Measurements from ENCODE around the gene EEF1A2. TPM values are rescaled to one million over a fixed set of nuclear protein-coding genes. Genes with fewer than 3 reads are reported as not detected.

The EEF1A2 gene
- total RNA-seq, 4 donors from 2014 or later: 1.7 to 17.8 (median 7.4) TPM

DNA sequence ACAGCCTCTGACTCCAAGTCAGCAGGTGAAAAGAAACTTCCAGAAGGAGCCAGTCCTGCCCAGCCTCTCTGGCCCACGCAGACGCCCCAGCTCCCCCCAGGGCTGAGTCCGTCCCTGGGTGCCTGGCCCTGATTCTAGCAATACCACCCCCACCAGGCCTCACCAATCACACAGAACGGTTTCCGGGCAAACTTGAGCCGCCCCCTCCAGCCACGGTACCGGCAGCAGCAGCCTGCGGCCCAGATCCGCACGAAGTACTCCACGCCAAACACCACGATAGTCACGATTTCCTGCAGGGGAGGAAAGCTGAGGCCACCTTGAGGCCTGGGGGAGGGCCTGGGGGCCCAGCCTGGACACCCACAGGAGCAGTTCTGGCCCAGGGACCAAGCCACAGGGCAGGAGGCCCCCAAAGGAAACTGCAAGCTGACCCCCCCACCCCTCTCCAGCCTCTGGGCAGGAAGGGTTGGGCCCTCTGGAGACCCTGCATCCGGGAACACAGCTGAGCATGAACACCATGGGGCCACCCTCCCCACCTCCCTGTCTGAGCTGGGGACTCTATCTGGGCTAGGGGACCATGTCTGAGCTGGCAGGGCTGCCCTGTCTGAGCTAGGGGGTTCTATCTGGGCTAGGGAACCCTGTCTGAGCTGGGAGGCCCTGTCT is 53.7 kb downstream of the EEF1A2 start:
- intact Hi-C loops (cut with DNase I): no loop called here

DNA sequence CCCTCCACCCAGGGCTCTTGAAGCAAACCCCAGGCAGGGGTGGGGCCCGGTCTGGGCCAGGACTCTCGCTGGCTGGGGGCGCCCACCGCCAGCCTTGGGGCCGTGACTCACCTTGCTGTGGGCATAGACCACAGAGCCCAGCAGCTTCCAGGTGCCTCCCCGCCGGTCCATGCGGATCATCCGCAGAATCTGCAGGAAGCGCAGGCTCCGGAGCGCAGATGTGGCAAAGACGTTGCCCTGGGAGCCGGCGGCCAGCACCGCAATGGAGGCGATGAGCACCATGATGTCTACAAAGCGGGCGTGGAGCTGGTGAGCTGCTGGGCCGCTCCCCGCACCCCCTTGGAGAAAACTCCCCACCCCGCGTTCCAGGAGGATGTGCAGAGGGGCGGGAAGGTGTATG is 54.3 kb downstream of the EEF1A2 start:
- no peaks in the 10 kb centered on the region for H3K36me3 ChIP-seq
- intact Hi-C loops (cut with DNase I): no loop called here
- no peak overlapping the region for H3K4me3 ChIP-seq
- no peak for DNase-seq (ENCODE audit: extremely low spot score)
- no peaks in the 10 kb centered on the region for H3K9me3 ChIP-seq
- TF ChIP-seq POLR2A (IDR thresholded peaks at IDR 0.05; ENCODE audit: low read depth) (no peak), POLR2AphosphoS5 (IDR thresholded peaks at IDR 0.05) (no peak), EP300 (IDR thresholded peaks at IDR 0.05) (no peak)
- TF ChIP-seq, protein P1, sequence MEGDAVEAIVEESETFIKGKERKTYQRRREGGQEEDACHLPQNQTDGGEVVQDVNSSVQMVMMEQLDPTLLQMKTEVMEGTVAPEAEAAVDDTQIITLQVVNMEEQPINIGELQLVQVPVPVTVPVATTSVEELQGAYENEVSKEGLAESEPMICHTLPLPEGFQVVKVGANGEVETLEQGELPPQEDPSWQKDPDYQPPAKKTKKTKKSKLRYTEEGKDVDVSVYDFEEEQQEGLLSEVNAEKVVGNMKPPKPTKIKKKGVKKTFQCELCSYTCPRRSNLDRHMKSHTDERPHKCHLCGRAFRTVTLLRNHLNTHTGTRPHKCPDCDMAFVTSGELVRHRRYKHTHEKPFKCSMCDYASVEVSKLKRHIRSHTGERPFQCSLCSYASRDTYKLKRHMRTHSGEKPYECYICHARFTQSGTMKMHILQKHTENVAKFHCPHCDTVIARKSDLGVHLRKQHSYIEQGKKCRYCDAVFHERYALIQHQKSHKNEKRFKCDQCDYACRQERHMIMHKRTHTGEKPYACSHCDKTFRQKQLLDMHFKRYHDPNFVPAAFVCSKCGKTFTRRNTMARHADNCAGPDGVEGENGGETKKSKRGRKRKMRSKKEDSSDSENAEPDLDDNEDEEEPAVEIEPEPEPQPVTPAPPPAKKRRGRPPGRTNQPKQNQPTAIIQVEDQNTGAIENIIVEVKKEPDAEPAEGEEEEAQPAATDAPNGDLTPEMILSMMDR (IDR thresholded peaks at IDR 0.05): no peak
- WGBS: 100% methylated on average over 3 of the region's 24 CpGs
- no peak overlapping the region for H3K27ac ChIP-seq (replicated peaks in 1 of 4)
- H3K27me3 ChIP-seq: peaks cover 0 to 73% (median 6%) of the 10 kb centered on the region in 4 donors
- H3K4me1 ChIP-seq: no peaks in the 10 kb centered on the region

More for the DNA sequence above, 53.7 kb downstream of the EEF1A2 start:
- Histone ChIP-seq H3K4me3 (no peak overlapping the region), H3K27ac (replicated peaks in 1 of 4) (no peak overlapping the region), H3K4me1 (no peaks in the 10 kb centered on the region), H3K36me3 (no peaks in the 10 kb centered on the region), H3K27me3 (peaks cover 0 to 73% (median 6%) of the 10 kb centered on the region in 4 donors), H3K9me3 (no peaks in the 10 kb centered on the region)
- 53% methylated on average over 9 of the region's 15 CpGs for WGBS
- DNase-seq (ENCODE audit: extremely low spot score): no peak
- no peak for TF ChIP-seq POLR2A (IDR thresholded peaks at IDR 0.05; ENCODE audit: low read depth)
- TF ChIP-seq, protein P1 (IDR thresholded peaks at IDR 0.05): no peak
- no peak for TF ChIP-seq POLR2AphosphoS5 (IDR thresholded peaks at IDR 0.05)
- TF ChIP-seq EP300 (IDR thresholded peaks at IDR 0.05): no peak

DNA sequence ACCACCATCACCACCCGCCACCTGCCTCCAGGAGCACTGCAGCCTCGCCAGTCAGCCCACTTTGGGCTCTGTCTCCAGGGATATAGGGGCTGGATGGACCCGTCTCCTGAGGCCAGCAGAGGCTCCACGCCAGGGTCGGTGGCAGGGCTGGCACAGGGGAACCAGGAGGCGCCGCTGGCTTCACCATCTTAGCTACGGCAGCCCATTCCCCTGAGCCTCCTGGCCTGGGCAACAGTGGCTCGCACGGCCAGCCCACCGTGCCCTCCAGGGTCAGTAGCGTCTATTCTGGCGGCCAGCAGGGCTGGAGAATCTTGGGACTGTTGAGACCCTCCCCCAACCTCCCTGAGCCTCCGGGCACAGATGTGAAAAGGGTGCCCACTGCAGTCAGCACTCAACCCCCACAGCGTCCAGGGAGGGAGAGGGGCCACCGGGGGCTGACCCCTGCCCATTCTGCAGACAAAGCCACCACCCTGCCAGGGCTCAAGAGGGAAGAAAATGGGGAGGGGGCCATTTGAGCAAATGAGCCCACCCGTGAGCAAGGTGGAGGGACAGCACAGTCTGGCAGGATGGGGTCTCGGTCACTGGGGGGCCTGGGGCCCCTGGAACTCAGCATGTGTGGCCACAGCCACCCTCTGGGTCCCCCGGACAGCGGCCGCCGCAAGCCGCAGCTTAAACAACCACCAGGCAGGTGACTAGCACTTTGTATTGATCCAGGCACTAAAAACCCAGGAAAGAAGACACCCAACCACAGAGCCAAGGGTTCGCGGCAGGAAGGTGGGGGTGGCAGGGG is 55.1 kb downstream of the EEF1A2 start:
- no peak for DNase-seq (ENCODE audit: extremely low spot score)
- Histone ChIP-seq H3K27ac (replicated peaks in 1 of 4) (no peak overlapping the region), H3K27me3 (peaks cover 0 to 73% (median 5%) of the 10 kb centered on the region in 4 donors), H3K4me3 (no peak overlapping the region), H3K9me3 (no peaks in the 10 kb centered on the region), H3K36me3 (no peaks in the 10 kb centered on the region), H3K4me1 (no peaks in the 10 kb centered on the region)
- 95% methylated on average over 13 of the region's 25 CpGs for whole genome bisulfite sequencing
- intact Hi-C loops (cut with DNase I): no loop called here
- TF ChIP-seq, protein P1 (IDR thresholded peaks at IDR 0.05): no peak
- no peak for TF ChIP-seq POLR2AphosphoS5 (IDR thresholded peaks at IDR 0.05)
- TF ChIP-seq POLR2A (IDR thresholded peaks at IDR 0.05; ENCODE audit: low read depth): no peak
- no peak for TF ChIP-seq EP300 (IDR thresholded peaks at IDR 0.05)

DNA sequence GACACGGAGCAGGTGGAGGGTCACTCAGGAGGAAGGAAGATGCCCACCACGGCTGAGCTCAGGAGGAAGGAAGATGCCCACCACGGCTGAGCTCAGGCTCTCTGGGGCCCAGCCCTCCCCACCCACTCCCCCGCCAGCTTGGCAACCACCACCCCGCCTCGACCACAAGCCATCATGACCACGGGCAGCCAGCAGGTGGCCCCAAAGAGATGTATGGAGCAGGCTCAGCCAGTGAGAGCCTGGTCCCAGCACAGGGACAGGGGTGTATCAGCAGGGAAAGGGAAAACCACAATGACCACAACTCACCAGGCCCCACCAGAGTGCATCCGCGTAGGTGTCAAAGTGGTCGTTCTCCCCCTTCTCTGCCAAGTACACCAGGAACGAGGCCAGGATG is 56.8 kb downstream of the EEF1A2 start:
- 49% methylated on average over 11 of the region's 11 CpGs for WGBS
- Histone ChIP-seq H3K9me3 (no peaks in the 10 kb centered on the region), H3K4me1 (no peaks in the 10 kb centered on the region), H3K27ac (replicated peaks in 1 of 4) (no peak overlapping the region), H3K27me3 (peaks cover 0 to 73% (median 0%) of the 10 kb centered on the region in 4 donors), H3K4me3 (no peak overlapping the region), H3K36me3 (no peaks in the 10 kb centered on the region)
- intact Hi-C loops (cut with DNase I): no loop called here
- no peak for DNase-seq (ENCODE audit: extremely low spot score)
- TF ChIP-seq POLR2AphosphoS5 (IDR thresholded peaks at IDR 0.05) (no peak), EP300 (IDR thresholded peaks at IDR 0.05) (no peak), POLR2A (IDR thresholded peaks at IDR 0.05; ENCODE audit: low read depth) (no peak)
- TF ChIP-seq, protein P1 (IDR thresholded peaks at IDR 0.05): peak in 2 of 3 experiments; percentile 11 to 33
